Activated T-cell treated with anti-CD3 and anti-CD28 coated beads for 1 hour (primary cell): ENCODE results near the gene GPATCH3.
"Not testable (repeated sequence)": the region's sequence is repeated elsewhere in the genome, so short reads cannot be mapped to it uniquely, and the experiment has no call there.

Source experiments
- DNase-seq: peaks from one replicate; pipeline ENCODE4 v3.0.0-alpha.2; 2020; ENCODE audit warnings: low read depth

The GPATCH3 gene

GRCh38 chr1:26900001-26900814 lies at the start of gene GPATCH3:
Gene GPATCH3 (minus strand): TSS chr1:26900467. CDS start chr1:26900442, 25 bp downstream.
- DNase-seq: peak; percentile 83

GRCh38 chr1:26949926-26950319 lies 49.7 kb upstream of the GPATCH3 start:
- no peak for DNase-seq

- DNase-seq: no peak
Observed at GRCh38 chr1:26949266-26949925, 49.1 kb upstream of the GPATCH3 start.

GRCh38 chr1:26948725-26949057 lies 48.4 kb upstream of the GPATCH3 start:
- DNase-seq: not testable (repeated sequence)

- DNase-seq: no peak
Observed at GRCh38 chr1:26946270-26946669, 46.0 kb upstream of the GPATCH3 start.

- no peak for DNase-seq
Observed at GRCh38 chr1:26945728-26946127, 45.5 kb upstream of the GPATCH3 start.

GRCh38 chr1:26945138-26945537 lies 44.9 kb upstream of the GPATCH3 start:
- DNase-seq: no peak

- DNase-seq: no peak
Observed at GRCh38 chr1:26942656-26943055, 42.4 kb upstream of the GPATCH3 start.

- DNase-seq: no peak
Observed at GRCh38 chr1:26941311-26941710, 41.0 kb upstream of the GPATCH3 start.

- no peak for DNase-seq
Observed at GRCh38 chr1:26938659-26939025, 38.4 kb upstream of the GPATCH3 start.

- no peak for DNase-seq
Observed at GRCh38 chr1:26938004-26938658, 37.9 kb upstream of the GPATCH3 start.

- DNase-seq: no peak
Observed at GRCh38 chr1:26936823-26937222, 36.6 kb upstream of the GPATCH3 start.

- DNase-seq: no peak
Observed at GRCh38 chr1:26932531-26932930, 32.3 kb upstream of the GPATCH3 start.

GRCh38 chr1:26923711-26924110 lies 23.4 kb upstream of the GPATCH3 start:
- no peak for DNase-seq

- no peak for DNase-seq
Observed at GRCh38 chr1:26922901-26923300, 22.6 kb upstream of the GPATCH3 start.

GRCh38 chr1:26922431-26922729 lies 22.1 kb upstream of the GPATCH3 start:
- DNase-seq: no peak

- DNase-seq: peak; percentile 90
Observed at GRCh38 chr1:26921540-26922430, 21.5 kb upstream of the GPATCH3 start, which contains the start of gene NUDC. Gene NUDC (plus strand): TSS chr1:26921743. CDS start chr1:26921849, 106 bp downstream.

GRCh38 chr1:26921126-26921539 lies 20.9 kb upstream of the GPATCH3 start:
- DNase-seq: no peak

GRCh38 chr1:26915204-26915842 lies 15.1 kb upstream of the GPATCH3 start:
- DNase-seq: no peak

- DNase-seq: no peak
Observed at GRCh38 chr1:26913754-26914619, 13.7 kb upstream of the GPATCH3 start, which contains the start of gene NR0B2. Gene NR0B2 (minus strand): TSS chr1:26913975. CDS start chr1:26913940, 35 bp downstream.

- no peak for DNase-seq
Observed at GRCh38 chr1:26913389-26913753, 13.1 kb upstream of the GPATCH3 start.
